ENCODE measurements around the gene USH1C.

- TF ChIP-seq CTCF (IDR thresholded peaks at IDR 0.05) (no peak), POLR2AphosphoS5 (IDR thresholded peaks at IDR 0.05) (no peak)
Observed at GRCh38 chr11:17488563-17488962, 55.7 kb downstream of the USH1C start.

Data from prostate gland (tissue), 2 donors.